Liver (tissue), 9 donors: ENCODE results near the gene KCNA2. TPM values are rescaled to one million over a fixed set of nuclear protein-coding genes. Genes with fewer than 3 reads are reported as not detected.

ENCODE experiments used
- DNase-seq: peaks from one replicate; pipeline ENCODE4 v3.0.0-alpha.2; 2017; ENCODE audit warnings: low spot score
- H3K27ac ChIP-seq, 2 donors: one replicate each; pipeline ENCODE4 v1.7.0; 2013; ENCODE audit warnings: inconsistent platforms in 2 of 2, low read length in 2 of 2, control low read depth in 1 of 2, low read depth in 1 of 2, mild to moderate bottlenecking in 1 of 2
- H3K27me3 ChIP-seq, 4 donors: one replicate each; pipeline versions ENCODE4 v1.6.1 to v1.7.0; 2013; ENCODE audit warnings: low read length in 3 of 4, inconsistent platforms in 1 of 4, mild to moderate bottlenecking in 1 of 4, moderate library complexity in 1 of 4; ENCODE audit not compliant: control insufficient read depth in 4 of 4, insufficient read depth in 4 of 4
- H3K36me3 ChIP-seq, 4 donors: one replicate each; pipeline versions ENCODE4 v1.6.1 to v1.7.0; 2013; ENCODE audit warnings: low read length in 3 of 4, mild to moderate bottlenecking in 3 of 4, low read depth in 1 of 4, moderate library complexity in 1 of 4; ENCODE audit not compliant: control insufficient read depth in 4 of 4, insufficient read depth in 3 of 4
- H3K4me1 ChIP-seq, 4 donors: one replicate each; pipeline versions ENCODE4 v1.6.1 to v1.7.0; 2013; ENCODE audit warnings: low read length in 3 of 4, mild to moderate bottlenecking in 3 of 4, moderate library complexity in 1 of 4; ENCODE audit not compliant: control insufficient read depth in 4 of 4, insufficient read depth in 4 of 4
- H3K4me3 ChIP-seq, 3 donors: one replicate each; pipeline versions ENCODE4 v1.6.1 to v1.7.0; 2013; ENCODE audit warnings: low read length in 3 of 3, control low read depth in 1 of 3, low read depth in 1 of 3, mild to moderate bottlenecking in 1 of 3
- H3K9ac ChIP-seq, 2 donors: one replicate each; pipeline ENCODE4 v1.7.0; 2013; ENCODE audit warnings: low read length in 2 of 2, mild to moderate bottlenecking in 2 of 2, moderate library complexity in 2 of 2, control low read depth in 1 of 2, low read depth in 1 of 2
- H3K9me3 ChIP-seq, 4 donors: one replicate each; pipeline versions ENCODE4 v1.6.1 to v1.7.0; 2013; ENCODE audit warnings: low read length in 3 of 4; ENCODE audit not compliant: control insufficient read depth in 4 of 4
- ATF3 ChIP-seq: IDR thresholded peaks from 2 replicates; pipeline ENCODE4 v1.6.1; 2016; ENCODE audit warnings: antibody characterized with exemption
- CTCF ChIP-seq: fragments of 150-350 bp; IDR thresholded peaks from 2 replicates; pipeline ENCODE4 v1.5.1; 2017; ENCODE audit warnings: improper control_type of control experiment, low read depth, low read length; ENCODE audit not compliant: missing input control
- EGR1 ChIP-seq, 2 donors: IDR thresholded peaks; 2 replicates each; pipeline ENCODE4 v1.6.1; 2016 to 2018; ENCODE audit warnings: antibody characterized with exemption in 2 of 2, low read depth in 2 of 2
- FOXA1 ChIP-seq: IDR thresholded peaks from 2 replicates; pipeline ENCODE4 v1.6.1; 2016; ENCODE audit warnings: antibody characterized with exemption
- FOXA2 ChIP-seq: IDR thresholded peaks from 2 replicates; pipeline ENCODE4 v1.6.1; 2016; ENCODE audit warnings: antibody characterized with exemption
- GABPA ChIP-seq, 2 donors: IDR thresholded peaks in 1 of 2; conservative IDR thresholded peaks in 1 of 2; 2 replicates each; pipeline ENCODE4 v1.6.1; 2016; ENCODE audit warnings: antibody characterized with exemption in 2 of 2, mild to moderate bottlenecking in 1 of 2, moderate library complexity in 1 of 2
- HNF4A ChIP-seq, 2 donors: conservative IDR thresholded peaks; 2 replicates each; pipeline ENCODE4 v1.6.1; 2016; ENCODE audit warnings: antibody characterized with exemption in 2 of 2, mild to moderate bottlenecking in 2 of 2
- HNF4G ChIP-seq: IDR thresholded peaks from 2 replicates; pipeline ENCODE4 v1.6.1; 2016; ENCODE audit warnings: antibody characterized with exemption
- JUND ChIP-seq, 2 donors: IDR thresholded peaks; 2 replicates each; pipeline ENCODE4 v1.6.1; 2016; ENCODE audit warnings: antibody characterized with exemption in 2 of 2
- MAX ChIP-seq: IDR thresholded peaks from 2 replicates; pipeline ENCODE4 v1.6.1; 2016; ENCODE audit warnings: antibody characterized with exemption
- RAD21 ChIP-seq, 2 donors: IDR thresholded peaks; 2 replicates each; pipeline ENCODE4 v1.6.1; 2016; ENCODE audit warnings: antibody characterized with exemption in 2 of 2, mild to moderate bottlenecking in 2 of 2
- REST ChIP-seq: IDR thresholded peaks from 2 replicates; pipeline ENCODE4 v1.6.1; 2016; ENCODE audit warnings: antibody characterized with exemption, mild to moderate bottlenecking
- SP1 ChIP-seq: IDR thresholded peaks from 2 replicates; pipeline ENCODE4 v1.6.1; 2018; ENCODE audit warnings: antibody characterized with exemption, mild to moderate bottlenecking
- TAF1 ChIP-seq: conservative IDR thresholded peaks from 2 replicates; pipeline ENCODE4 v1.6.1; 2016; ENCODE audit warnings: antibody characterized with exemption, mild to moderate bottlenecking
- WGBS: extraction: QIAGEN DNeasy Blood & Tissue Kit; methylation state at CpG from one replicate; pipeline ENCODE4 v1.1.7; 2013; 5-methylcytosine and 5-hydroxymethylcytosine counted together
- polyA plus RNA-seq, 2 donors: library from polyadenylated mRNA; stranded (reverse) in 1 of 2; unstranded in 1 of 2; fragments of 200-250 nt in 1 of 2; fragments of >200 nt in 1 of 2; fragmentation: Nextera tagmentation in 1 of 2; extraction: Ambion mirVana in 1 of 2; gene quantifications; one replicate each; pipeline versions ENCODE4 v1.2.1 to v1.2.3, GENCODE V29; 2013 to 2015
- total RNA-seq, 2 donors: library from RNA; depleted of rRNA; stranded (reverse); fragments of >200 nt; gene quantifications; one replicate each; pipeline ENCODE4 v1.2.3, GENCODE V29; 2014
- donor health status: healthy.
- donor health status: healthy.
- donor health status: healthy.
- donor health status: healthy.
- donor health status: healthy.

KCNA2 gene
- total and polyA plus RNA-seq, 4 donors = 0.02 to 0.08 TPM; not detected in 2

- no peak for TF ChIP-seq HNF4A (conservative IDR thresholded peaks at IDR 0.05)
- no peak for TF ChIP-seq CTCF
- no peak for TF ChIP-seq SP1
- no peak for TF ChIP-seq REST
- no peak for TF ChIP-seq RAD21 (IDR thresholded peaks at IDR 0.05)
- TF ChIP-seq GABPA (IDR thresholded peaks at IDR 0.05 in 1 of 2, conservative IDR thresholded peaks at IDR 0.05 in 1 of 2) = no peak
- no peak for TF ChIP-seq ATF3
- Histone ChIP-seq H3K4me3 (no peak overlapping the region), H3K4me1 (no peaks in the 10 kb centered on the region), H3K36me3 (no peaks in the 10 kb centered on the region), H3K27me3 (peaks cover 0 to 9% (median 0%) of the 10 kb centered on the region in 4 donors), H3K27ac (no peak overlapping the region), H3K9me3 (no peaks in the 10 kb centered on the region), H3K9ac (no peak overlapping the region)
- DNase-seq = no peak
- WGBS = 57% methylated on average over 1 of the region's 1 CpG
Measured at GRCh38 chr1:110588486-110588885, 17.7 kb downstream of the KCNA2 start.

- H3K9ac ChIP-seq = no peak overlapping the region
- WGBS = 76% methylated on average over 4 of the region's 4 CpGs
- H3K36me3 ChIP-seq = no peaks in the 10 kb centered on the region
- no peaks in the 10 kb centered on the region for H3K4me1 ChIP-seq
- TF ChIP-seq GABPA (IDR thresholded peaks at IDR 0.05 in 1 of 2, conservative IDR thresholded peaks at IDR 0.05 in 1 of 2) (no peak), HNF4G (no peak), FOXA2 (no peak), CTCF (no peak), JUND (IDR thresholded peaks at IDR 0.05) (no peak), FOXA1 (no peak), ATF3 (no peak), HNF4A (conservative IDR thresholded peaks at IDR 0.05) (no peak), MAX (no peak), TAF1 (no peak), RAD21 (IDR thresholded peaks at IDR 0.05) (no peak), REST (no peak), EGR1 (IDR thresholded peaks at IDR 0.05; ENCODE audit: low read depth in 2 of 2) (no peak)
- H3K27me3 ChIP-seq = peaks cover 0 to 9% (median 0%) of the 10 kb centered on the region in 4 donors
- H3K27ac ChIP-seq = no peak overlapping the region
- H3K9me3 ChIP-seq = no peaks in the 10 kb centered on the region
- H3K4me3 ChIP-seq = no peak overlapping the region
- no peak for DNase-seq
Measured at GRCh38 chr1:110587906-110588305, 18.3 kb downstream of the KCNA2 start.
